PFSK-1 (cell line): ENCODE data around the gene ATP8B4.

ENCODE experiments used
- FOXP2 ChIP-seq: optimal IDR thresholded peaks from 2 replicates; pipeline ENCODE3; 2011; ENCODE audit warnings: borderline replicate concordance, control low read depth, inconsistent platforms; ENCODE audit not compliant: insufficient read depth; ENCODE audit errors: extremely low read length, extremely low read depth
- POLR2AphosphoS5 ChIP-seq: IDR thresholded peaks from 2 replicates; pipeline ENCODE4 v1.6.1; 2012; ENCODE audit warnings: low read depth, mild to moderate bottlenecking, control low read depth, low read length, moderate library complexity
- SIN3A ChIP-seq: IDR thresholded peaks from 2 replicates; pipeline ENCODE4 v1.6.1; 2012; ENCODE audit warnings: mild to moderate bottlenecking, low read length, moderate library complexity, borderline replicate concordance; ENCODE audit not compliant: insufficient read depth
- TAF1 ChIP-seq: IDR thresholded peaks from 2 replicates; pipeline ENCODE4 v1.6.1; 2012; ENCODE audit warnings: low read length, control low read depth, borderline replicate concordance; ENCODE audit not compliant: insufficient read depth
- TF ChIP-seq, protein P1 (sequence below), 2 experiments: IDR thresholded peaks; 2 replicates each; pipeline versions ENCODE4 v1.6.1 to v1.8.0; 2011 to 2012; ENCODE audit warnings: low read depth in 2 of 2, low read length in 2 of 2, control low read depth in 1 of 2, inconsistent platforms in 1 of 2, mild to moderate bottlenecking in 1 of 2, moderate library complexity in 1 of 2; ENCODE audit not compliant: insufficient read depth in 1 of 2

DNA sequence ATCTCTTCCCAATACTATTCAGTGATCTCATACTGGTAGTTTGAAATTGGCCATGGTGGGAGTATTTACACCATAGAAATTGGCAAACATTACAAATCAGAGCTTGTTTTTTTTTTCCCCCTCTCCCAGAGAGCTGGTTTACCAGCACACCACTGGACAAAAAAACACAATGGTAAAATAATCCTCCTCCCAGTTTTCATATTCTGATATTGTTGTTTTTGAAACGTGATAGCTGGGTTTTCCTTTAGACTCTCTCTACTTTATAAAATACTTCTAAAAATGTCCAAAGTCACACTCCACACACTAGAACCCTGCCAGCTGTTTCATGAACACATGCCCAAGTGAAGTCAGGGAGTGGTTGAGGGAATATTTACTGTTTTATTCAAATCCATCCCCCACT is 310.7 kb downstream of the ATP8B4 start:
- TF ChIP-seq, protein P1, sequence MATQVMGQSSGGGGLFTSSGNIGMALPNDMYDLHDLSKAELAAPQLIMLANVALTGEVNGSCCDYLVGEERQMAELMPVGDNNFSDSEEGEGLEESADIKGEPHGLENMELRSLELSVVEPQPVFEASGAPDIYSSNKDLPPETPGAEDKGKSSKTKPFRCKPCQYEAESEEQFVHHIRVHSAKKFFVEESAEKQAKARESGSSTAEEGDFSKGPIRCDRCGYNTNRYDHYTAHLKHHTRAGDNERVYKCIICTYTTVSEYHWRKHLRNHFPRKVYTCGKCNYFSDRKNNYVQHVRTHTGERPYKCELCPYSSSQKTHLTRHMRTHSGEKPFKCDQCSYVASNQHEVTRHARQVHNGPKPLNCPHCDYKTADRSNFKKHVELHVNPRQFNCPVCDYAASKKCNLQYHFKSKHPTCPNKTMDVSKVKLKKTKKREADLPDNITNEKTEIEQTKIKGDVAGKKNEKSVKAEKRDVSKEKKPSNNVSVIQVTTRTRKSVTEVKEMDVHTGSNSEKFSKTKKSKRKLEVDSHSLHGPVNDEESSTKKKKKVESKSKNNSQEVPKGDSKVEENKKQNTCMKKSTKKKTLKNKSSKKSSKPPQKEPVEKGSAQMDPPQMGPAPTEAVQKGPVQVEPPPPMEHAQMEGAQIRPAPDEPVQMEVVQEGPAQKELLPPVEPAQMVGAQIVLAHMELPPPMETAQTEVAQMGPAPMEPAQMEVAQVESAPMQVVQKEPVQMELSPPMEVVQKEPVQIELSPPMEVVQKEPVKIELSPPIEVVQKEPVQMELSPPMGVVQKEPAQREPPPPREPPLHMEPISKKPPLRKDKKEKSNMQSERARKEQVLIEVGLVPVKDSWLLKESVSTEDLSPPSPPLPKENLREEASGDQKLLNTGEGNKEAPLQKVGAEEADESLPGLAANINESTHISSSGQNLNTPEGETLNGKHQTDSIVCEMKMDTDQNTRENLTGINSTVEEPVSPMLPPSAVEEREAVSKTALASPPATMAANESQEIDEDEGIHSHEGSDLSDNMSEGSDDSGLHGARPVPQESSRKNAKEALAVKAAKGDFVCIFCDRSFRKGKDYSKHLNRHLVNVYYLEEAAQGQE (IDR thresholded peaks at IDR 0.05; ENCODE audit: insufficient read depth in 1 of 2, low read depth in 2 of 2, low read length in 2 of 2), result no peak
- TF ChIP-seq POLR2AphosphoS5, result no peak
- TF ChIP-seq SIN3A, result no peak
- TF ChIP-seq TAF1, result no peak
- no peak for TF ChIP-seq FOXP2
